GM11168 (cell line): ENCODE results near the gene MAPK10.

Experiments
- in situ Hi-C: fragments of 300-500 bp; cut with MboI; formaldehyde crosslinking; loops from one replicate; pipeline ENCODE4 v1.12.0; 2022; ENCODE audit warnings: low sequenced_read_pairs; ENCODE audit not compliant: unreplicated experiment

Gene MAPK10

DNA sequence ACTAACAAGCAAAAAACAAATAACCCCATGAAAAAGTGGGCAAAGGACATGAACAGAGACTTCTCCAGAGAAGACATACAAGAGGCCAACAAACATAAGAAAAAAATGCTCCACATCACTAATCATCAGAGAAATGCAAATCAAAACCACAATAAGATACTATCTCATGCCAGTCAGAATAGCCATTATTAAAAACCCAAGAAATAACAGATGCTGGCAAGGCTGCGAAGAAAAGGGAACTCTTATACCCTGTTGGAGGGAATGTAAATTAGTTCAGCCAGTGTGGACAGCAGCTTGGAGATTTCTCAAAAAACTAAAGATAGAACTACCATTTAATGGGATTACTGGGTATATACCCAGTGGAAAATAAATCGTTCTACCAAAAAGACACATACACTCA, 79.6 kb downstream of the MAPK10 start:
- in situ Hi-C loops = no loop called here

DNA sequence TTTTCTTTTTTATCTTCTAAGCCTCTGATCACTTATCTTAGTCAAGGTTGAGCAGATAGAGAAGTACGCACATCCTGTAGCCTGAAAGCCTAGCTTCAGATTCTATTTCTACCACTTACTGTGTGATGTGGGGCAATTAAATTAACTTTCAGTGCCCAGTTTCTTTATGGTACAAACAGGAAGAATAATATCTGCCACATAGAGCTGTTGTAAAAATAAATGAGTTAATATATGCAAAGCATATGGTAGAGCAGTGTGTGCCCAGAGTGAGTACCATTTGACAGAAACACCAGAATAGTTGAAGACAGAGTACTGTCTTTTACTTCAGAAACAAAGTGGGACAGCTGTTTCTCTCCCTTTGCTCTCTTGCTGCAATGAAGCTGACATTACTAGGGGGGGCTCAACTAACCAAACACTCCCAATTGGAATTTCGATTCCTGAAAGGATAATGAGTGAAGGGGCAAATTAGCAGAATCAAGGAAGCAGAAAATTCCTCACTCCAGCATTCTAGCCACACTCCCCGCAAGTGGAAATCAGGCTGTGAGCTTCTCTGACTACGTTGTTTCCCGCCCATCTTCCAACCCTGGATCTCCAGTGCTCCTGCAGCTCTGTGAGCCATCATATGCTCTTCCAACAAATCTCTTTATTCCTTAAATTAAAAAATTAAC, 80.4 kb downstream of the MAPK10 start:
- in situ Hi-C loops = no loop called here

DNA sequence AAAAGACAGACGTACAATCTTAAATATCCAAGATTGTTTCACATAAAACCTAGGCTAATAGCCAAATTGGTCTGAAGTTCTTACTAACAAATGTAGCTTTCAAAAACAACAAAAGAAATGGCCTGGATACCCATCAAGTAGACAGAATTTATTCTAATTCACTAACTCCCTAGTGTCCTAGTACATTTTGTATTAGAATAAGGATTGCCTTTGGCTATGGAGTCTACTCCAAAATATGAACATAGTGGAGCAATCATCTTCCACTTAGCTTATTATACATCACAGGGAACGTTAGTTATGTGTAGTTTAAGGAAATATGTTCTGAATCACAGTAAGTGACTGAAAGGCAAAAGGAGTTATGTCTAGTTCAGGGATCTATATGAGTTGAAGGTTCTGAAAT, 81.7 kb downstream of the MAPK10 start:
- in situ Hi-C loops = no loop called here

DNA sequence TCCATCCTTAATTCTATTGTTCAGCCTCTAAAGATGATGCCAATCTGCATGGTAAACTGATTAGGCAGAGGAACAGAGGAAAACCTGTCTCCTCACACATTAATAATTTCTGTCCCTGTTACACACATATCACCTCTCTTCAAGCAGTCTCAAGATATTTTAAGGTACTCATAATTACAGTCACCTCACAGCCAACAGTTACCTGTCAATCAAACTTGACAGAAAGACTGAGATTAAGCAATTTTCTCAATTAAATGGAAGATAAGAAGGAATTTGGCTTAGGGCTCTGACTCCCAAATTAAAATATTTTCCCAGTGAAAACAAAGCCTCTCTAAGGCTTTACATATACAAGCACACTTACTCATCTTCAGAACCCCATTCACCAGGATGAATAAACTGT, 85.2 kb downstream of the MAPK10 start:
- in situ Hi-C loops = no loop called here

DNA sequence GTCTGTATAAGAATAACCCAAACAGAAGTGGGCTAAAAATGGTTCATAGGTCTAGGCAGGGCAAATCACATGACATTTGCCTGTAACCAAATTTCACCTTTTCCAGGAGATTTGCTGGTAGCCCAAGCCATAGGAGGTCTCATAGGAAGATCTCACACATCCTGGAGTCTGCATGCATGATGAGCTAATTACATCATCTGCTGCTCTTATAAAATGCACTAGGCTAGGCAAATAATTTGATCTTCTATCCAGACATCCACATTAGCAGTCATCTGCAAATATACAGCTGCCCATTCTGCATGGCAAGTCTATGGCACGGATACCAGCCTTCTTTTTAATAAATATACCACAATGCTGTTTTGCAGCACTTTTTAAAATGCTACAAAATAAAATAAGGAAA, 87.2 kb downstream of the MAPK10 start:
- in situ Hi-C loops = no loop called here

DNA sequence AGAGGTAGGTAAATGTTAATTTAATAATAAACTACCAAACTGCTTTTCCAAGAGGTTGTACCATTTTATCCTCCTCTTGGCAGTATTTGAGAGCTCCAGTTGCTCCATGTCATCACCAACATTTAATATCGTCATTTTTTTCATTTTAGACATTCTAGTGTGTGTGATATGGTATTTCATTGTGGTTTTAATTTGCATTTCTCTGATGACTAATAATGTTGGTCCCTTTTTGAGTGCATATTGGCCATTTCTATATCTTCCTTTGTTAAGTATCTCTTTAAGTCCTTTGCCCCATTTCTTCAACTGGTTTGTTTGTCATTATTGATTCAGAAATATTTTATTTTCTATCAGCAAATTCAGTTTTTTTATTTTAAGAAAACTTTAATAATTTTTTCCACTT, 88.8 kb downstream of the MAPK10 start:
- in situ Hi-C loops = no loop called here

DNA sequence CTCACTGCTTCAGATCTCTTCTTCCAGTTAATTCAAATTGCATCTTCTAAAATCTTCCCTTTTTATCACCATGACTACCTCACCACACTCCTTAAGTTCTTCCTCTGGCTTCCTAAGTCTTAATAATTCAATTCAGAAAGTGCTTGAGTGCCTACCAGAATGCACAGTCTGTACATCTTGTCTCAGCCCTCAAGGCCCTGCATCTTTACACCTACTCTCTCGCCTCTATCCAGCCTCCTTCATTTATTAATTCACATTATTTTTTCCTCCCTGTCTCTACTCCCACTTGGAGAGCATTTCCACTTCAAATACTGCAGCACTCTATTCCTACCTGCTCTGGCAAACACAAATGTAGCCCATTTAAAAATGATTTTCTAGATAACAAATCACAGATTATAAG, 90.5 kb downstream of the MAPK10 start:
- in situ Hi-C loops = no loop called here

DNA sequence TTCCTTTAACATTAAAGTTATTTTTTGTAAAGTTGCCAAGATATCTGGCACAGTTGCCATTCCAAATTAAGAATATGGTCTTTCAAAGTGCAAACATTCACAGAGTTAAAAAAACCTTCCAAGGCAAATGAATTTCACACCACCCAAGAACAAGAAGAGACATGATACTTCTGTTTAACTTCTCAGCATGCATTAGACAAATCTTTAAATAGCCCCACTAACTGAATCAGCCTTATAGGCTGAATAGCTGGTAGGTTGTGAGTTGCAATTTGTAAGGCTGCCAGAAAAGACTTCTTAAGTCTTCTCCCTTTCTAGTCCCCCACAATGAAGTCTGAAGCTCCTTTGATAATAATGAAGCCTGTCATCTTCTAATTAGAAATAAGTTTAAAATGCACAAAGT, 95.6 kb downstream of the MAPK10 start:
- in situ Hi-C loops = no loop called here

DNA sequence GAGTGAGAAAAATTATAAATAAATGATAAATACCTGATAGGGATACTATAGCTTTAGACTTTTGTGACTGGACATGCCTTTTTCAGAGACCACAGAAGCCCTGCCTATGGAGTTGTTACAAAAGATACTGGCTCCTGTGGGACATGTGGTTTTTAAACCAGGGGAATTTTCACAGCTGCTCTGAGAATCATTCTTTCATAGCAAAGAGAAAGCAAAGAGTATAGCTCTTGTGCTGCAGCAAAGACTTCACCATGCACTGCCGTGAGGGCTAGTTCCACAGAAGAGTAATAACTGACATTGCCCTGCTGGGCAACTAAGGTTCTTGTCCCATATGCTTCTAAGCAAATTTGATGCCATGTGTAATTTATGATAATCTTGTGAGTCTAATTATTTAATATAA, 98.2 kb downstream of the MAPK10 start:
- in situ Hi-C loops = no loop called here

DNA sequence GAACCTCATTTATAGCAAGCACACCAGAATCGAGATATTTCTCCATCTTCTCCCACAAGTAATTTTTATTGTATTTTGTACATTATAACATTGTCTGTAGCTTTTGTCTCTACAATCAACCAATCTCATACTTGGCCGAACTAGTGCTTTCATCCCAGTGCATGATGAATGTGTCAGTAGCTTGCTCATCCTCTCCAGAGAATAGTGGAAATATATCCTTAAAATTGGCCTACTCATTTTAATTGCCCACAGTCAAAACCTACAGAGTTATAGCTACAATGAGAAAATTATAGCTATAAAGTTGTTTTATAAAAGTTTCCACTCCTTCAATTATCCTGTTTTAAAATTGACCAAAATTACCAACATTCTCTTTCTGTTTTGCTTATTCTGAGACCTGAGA, 103.8 kb downstream of the MAPK10 start:
- in situ Hi-C loops = no loop called here

DNA sequence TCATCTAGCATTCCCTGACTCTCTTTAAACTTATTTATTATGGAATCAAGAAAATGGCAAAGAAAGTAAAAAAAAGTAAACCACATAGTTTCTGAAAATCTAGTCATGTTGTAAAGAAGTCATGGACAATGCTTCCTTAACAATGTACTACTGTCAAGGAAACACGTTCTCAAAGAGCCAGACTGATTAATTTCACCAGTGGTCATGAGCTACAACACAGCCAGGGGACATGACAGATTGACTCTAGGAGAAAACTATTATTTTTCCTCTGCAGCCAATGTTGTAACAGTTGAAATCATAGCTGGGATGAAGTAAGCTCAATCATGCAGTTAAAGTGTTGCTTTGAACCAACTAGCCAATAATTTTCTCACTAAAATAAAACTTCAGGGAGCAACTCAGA, 109.2 kb downstream of the MAPK10 start:
- in situ Hi-C loops = no loop called here

DNA sequence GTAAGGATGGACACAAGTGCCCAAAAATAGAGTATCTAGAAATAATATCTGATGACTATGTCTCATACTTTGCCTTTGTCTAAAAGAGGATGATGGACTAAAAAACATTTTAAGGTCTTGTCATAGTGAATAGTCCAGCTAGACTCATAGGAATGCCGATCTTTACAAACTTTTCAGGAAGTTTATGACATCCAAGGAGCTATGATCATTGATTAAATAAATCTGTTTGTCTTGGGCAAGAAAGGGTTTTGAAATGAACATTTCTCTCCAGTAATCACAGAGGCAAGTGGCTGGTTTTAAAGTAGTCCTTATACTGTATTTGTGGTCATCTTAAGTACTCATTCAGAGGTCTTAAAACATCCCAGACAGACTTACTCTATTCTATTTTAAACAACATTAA, 109.8 kb downstream of the MAPK10 start:
- in situ Hi-C loops = no loop called here

DNA sequence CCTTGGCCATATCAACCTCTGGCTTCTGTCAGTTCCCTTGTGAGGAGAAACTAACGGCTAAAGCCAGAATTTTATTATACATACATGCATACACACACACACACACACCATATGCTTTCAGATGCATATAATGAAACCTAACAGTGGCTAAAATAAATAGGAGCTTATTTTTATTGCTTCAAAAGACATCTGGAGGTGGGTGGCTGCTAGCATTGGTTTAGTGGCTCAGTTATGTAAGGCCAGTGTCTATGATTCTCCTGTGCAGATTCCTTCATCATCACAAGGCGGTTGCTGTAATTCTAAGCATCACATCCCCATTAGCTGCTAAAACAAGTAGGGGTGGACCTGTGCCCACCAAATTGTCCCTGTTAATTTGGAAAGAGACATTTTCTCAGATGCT, 110.8 kb downstream of the MAPK10 start:
- in situ Hi-C loops = no loop called here

DNA sequence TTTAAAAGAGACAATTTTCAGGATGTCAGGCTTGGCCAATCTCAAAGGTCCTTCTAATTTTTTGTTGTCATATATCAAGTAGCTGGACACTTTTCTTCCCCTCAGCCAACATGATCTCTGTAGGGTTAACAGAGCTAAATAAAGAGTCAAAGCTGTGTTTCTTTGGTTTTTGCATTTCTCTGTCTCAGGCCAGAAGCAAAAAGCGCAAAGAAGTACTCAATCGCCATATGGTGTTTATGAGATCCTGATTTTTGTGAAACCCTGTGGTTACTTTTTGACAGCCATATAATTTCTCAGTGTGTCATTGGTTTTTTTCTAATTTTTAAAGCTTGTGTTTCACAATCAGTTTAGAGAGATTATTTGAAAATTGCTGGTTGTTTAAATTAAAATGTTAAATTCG, 111.9 kb downstream of the MAPK10 start:
- in situ Hi-C loops = no loop called here

DNA sequence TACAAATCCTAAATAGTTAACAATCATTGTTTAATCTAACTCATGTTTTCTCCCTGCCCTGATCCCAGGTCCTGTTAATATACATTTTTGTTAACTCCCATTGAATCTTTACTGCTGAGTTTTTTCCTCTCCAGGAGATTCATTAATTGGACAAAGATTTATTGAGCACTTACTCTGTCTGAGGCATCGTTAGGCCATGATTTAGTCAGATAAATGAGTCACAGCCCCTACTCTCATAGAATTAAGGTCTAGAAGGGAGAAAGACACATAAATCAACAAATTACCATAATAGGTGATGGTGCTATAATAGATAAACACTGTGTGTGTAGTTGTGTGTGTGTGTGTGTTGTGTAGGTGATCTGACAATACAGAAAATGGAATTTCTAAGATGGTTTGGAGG, 112.5 kb downstream of the MAPK10 start:
- in situ Hi-C loops = no loop called here

DNA sequence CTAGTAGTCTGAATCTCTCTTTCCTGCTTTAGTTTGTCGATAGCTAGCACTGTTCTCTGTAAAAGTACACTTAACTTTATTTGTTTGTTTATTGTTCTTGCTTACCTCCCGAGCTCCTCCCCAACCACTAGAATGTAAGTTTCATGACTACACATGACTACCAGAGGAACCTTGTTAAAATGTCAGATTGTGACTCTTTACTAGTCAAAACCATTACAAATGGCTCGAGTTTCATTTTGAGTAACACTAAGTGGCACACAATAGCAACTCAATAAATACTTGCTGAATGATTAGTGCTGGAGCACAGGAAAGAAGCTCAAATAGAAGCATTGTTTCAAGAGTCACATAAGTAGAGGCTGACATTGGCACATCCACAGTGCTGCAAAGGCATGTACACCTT, 116.1 kb downstream of the MAPK10 start:
- in situ Hi-C loops = no loop called here

DNA sequence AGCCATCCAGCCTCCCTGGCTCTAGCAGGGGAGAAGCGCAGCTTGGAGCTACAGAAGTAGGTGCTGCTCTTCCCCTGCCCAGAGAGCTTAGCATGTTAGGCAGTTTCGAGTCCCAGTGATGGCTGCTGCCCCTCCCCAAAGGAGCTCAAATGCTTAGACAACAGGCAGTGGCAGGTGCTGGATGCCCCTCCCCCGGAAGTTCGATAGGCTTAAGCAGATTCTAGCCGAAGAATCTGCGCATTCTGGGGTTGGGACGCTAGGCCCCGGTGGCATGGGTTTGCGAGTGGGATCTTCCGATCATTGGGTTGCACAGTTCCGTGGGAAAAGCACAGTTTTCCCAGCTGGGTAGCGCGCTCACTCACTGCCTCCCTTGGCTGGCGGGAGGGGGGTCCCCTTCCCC, 117.2 kb downstream of the MAPK10 start:
- in situ Hi-C loops = no loop called here

DNA sequence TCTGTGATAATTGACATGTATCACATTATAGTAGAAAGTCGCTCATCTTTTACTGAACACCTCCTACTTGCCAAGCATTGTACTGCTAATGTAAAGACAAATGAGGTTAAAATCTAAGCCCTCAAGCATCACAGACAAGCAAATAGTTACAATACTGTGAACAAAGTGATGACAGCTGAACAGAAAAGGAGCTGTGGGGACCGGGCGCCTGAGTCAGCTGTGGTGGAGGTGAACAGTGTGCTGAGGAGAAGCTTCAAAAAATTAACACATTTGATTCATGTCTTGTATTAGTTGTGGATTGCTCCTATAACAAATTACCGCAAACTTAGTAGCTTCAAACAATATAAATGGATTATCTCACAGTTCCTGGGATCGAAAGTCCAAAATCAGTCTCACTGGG, 124.3 kb downstream of the MAPK10 start:
- in situ Hi-C loops = no loop called here

DNA sequence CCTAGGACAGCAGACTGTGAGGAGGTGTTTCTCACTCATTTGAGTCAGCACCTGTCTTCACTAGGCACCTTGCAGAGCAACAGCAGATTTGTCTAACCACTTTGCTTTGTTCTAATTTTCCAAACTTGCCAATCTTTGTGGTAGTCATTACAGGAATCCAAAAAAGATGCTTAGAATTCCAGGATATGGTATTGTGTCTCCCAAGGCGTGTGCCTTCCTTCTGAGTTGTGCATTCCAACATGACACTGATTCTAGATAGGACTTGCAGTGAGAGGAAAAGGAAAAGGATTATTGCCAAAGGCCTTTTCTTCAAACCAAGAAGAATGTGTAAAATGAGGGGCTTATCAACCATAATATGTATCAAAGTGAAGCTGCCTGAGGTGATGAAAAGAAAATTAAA, 126.2 kb downstream of the MAPK10 start:
- in situ Hi-C loops = no loop called here

DNA sequence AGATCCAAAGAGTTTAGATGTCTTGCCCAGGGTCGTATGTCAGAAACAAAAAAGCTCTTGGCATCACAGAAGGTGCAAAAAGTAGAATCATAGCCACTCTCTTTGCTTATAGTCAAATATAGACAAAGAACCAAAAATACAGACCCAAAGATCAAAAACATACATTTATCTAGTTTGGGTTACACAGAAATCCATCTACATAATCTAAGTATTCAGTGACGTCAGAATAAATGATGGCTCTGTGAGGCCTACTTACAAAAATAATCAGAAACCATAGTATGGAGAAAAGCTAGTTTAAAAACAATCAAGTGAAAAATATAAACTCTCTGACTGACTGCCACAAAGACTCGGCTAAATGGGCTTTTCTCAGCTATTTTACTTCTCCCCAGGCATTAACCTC, 126.8 kb downstream of the MAPK10 start:
- in situ Hi-C loops = no loop called here

DNA sequence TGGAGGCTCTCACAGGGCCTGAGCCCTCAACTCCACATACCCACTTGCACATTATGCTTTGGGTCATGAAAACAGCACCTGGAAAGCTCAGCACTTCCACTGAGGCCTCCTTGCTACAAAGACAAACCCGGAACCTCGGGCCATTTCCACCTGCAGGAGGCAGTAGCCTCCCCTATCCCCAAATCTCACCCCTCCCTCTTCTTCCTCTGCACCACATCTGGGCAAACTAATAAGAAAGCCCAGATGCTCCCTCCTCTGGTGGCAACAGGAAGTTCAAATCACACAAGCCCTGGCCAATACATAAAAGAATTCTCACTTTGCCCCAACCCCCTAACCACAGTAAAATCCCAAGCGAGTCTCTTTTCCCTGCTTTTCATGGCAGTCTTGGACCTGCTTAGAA, 136.4 kb downstream of the MAPK10 start:
- in situ Hi-C loops = no loop called here

DNA sequence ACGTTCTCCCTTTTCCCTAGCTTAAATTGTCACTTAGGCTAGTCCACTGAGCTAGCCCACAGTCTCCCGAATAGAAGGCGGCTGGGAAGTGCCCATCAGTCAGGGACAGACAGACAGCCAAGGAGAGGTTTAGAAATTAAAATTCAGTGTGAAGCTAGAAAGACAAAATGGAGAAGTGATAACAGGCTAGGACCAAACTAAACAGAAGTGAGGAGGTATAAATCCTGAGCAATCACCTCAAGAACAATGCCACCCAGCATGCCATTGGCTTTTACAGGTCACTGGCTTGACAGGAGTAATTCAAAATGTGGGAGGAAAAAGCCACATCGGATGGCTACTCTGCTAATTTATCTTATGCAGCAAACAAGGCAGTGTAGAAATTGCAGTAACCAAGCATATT, 138.9 kb downstream of the MAPK10 start:
- in situ Hi-C loops = no loop called here

DNA sequence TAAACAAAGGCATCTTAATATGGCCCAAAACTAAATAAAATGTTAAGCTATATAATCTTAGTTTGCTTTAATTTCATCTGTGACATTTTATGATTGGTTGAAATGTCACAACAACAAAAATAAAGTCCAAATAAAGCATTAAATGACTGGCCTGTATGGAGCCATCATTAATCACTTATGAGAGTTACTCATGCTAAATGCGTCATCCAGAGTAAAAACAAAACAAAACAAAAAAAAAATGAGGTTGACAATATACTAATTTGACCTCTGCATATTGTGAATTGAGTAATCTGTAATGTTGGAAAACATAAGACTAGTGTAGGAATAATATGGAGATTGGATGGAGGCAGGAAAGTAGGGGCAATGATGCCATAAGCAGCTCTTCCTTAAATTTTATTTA, 139.7 kb downstream of the MAPK10 start:
- in situ Hi-C loops = no loop called here
